ENCODE data around the gene PLPP3. TPM values are rescaled to one million over a fixed set of nuclear protein-coding genes. Genes with fewer than 3 reads are reported as not detected.
"Not testable (repeated sequence)": the region's sequence is repeated elsewhere in the genome, so short reads cannot be mapped to it uniquely, and the experiment has no call there.

PLPP3 gene
- total RNA-seq, 4 donors from 2014 or later = 138 to 244 (median 181) TPM

GRCh38 chr1:56617141-56617540 lies 37.8 kb upstream of the PLPP3 start:
- TF ChIP-seq, protein P1, sequence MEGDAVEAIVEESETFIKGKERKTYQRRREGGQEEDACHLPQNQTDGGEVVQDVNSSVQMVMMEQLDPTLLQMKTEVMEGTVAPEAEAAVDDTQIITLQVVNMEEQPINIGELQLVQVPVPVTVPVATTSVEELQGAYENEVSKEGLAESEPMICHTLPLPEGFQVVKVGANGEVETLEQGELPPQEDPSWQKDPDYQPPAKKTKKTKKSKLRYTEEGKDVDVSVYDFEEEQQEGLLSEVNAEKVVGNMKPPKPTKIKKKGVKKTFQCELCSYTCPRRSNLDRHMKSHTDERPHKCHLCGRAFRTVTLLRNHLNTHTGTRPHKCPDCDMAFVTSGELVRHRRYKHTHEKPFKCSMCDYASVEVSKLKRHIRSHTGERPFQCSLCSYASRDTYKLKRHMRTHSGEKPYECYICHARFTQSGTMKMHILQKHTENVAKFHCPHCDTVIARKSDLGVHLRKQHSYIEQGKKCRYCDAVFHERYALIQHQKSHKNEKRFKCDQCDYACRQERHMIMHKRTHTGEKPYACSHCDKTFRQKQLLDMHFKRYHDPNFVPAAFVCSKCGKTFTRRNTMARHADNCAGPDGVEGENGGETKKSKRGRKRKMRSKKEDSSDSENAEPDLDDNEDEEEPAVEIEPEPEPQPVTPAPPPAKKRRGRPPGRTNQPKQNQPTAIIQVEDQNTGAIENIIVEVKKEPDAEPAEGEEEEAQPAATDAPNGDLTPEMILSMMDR (IDR thresholded peaks at IDR 0.05) = no peak
- no peak for TF ChIP-seq POLR2AphosphoS5 (IDR thresholded peaks at IDR 0.05)
- TF ChIP-seq EP300 (IDR thresholded peaks at IDR 0.05) = no peak
- no peak for DNase-seq (ENCODE audit: extremely low spot score)
- Histone ChIP-seq H3K4me1 (no peaks in the 10 kb centered on the region), H3K9me3 (peaks cover 0 to 6% (median 2%) of the 10 kb centered on the region in 4 donors), H3K27ac (replicated peaks in 1 of 4) (no peak overlapping the region), H3K36me3 (no peaks in the 10 kb centered on the region), H3K27me3 (no peaks in the 10 kb centered on the region), H3K4me3 (no peak overlapping the region)
- WGBS = 91% methylated on average over 2 of the region's 2 CpGs
- intact Hi-C loops (cut with DNase I) = no loop called here

DNA sequence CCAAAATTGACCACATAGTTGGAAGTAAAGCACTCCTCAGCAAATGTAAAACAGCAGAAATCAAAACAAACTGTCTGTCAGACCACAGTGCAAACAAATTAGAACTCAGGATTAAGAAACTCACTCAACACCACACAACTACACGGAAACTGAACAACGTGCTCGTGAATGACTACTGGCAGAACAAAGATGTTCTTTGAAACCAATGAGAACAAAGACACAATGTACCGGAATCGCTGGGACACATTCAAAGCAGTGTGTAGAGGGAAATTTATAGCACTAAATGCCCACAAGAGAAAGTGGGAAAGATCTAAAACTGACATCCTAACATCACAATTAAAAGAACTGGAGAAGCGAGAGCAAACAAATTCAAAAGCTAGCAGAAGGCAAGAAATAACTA lies 31.4 kb upstream of the PLPP3 start:
- 89% methylated on average over 6 of the region's 6 CpGs for WGBS
- not testable (repeated sequence) for H3K4me3 ChIP-seq; DNase-seq (ENCODE audit: extremely low spot score)

GRCh38 chr1:56610097-56610496 lies 30.7 kb upstream of the PLPP3 start:
- H3K27me3 ChIP-seq; H3K4me3 ChIP-seq; H3K36me3 ChIP-seq; H3K27ac ChIP-seq (replicated peaks in 1 of 4); intact Hi-C loops (cut with DNase I); H3K4me1 ChIP-seq; DNase-seq (ENCODE audit: extremely low spot score): not testable (repeated sequence)
- WGBS = 84% methylated on average over 2 of the region's 2 CpGs
- peaks cover 0 to 14% (median 5%) of the 10 kb centered on the region in 4 donors for H3K9me3 ChIP-seq

More for the DNA sequence above, 31.4 kb upstream of the PLPP3 start:
- H3K36me3 ChIP-seq; intact Hi-C loops (cut with DNase I); H3K27ac ChIP-seq (replicated peaks in 1 of 4); H3K27me3 ChIP-seq; H3K4me1 ChIP-seq: not testable (repeated sequence)
- H3K9me3 ChIP-seq = peaks cover 0 to 14% (median 5%) of the 10 kb centered on the region in 4 donors

DNA sequence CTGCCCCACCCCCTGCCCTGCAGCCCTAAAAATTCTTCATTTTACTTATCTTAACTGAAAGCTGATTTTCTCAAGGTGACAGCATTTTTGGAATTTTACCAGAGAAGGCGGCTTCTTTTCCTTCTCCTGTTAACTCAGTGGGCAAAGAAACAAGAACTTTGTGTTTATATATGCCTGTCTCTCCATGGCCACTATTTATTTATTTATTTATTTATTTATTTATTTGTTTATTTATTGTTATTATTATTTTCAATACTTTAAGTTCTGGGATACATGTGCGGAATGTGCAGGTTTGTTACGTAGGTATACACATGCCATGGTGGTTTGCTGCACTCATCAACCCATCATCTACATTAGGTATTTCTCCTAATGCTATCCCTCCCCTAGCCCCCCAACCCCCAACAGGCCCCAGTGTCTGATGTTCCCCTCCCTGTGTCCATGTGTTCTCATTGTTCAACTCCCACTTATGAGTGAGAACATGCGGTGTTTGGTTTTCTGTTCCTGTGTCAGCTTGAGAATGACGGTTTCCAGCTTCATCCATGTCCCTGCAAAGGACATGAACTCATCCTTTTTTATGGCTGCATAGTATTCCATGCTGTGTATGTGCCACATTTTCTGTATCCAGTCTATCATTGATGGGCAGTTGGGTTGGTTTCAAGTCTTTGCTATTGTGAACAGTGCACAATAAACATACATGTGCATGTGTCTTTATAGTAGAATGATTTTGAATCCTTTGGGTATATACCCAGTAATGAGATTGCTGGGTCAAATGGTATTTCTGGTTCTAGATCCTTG lies 16.2 kb upstream of the PLPP3 start:
- H3K36me3 ChIP-seq; H3K27me3 ChIP-seq; H3K4me3 ChIP-seq; H3K9me3 ChIP-seq; intact Hi-C loops (cut with DNase I); H3K4me1 ChIP-seq; DNase-seq (ENCODE audit: extremely low spot score); H3K27ac ChIP-seq (replicated peaks in 1 of 4): not testable (repeated sequence)
- WGBS = 97% methylated on average over 5 of the region's 5 CpGs

DNA sequence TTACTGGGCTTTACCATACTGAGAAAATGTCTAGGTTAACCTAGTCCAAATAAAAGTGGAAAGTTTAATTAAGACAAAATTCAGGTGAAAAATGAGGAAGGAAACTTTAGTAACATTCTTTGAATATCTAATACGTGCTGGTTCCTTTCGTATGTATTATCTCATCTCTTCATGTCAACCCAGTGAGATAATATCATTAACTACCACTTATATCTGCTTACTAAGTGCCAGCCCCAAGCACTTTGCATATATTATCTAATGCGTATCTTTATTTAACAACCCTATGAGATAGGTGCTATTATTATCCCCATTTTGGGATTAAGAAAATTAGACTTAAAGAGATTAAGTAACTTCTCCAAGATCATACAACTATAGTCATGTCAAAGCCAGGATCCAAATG lies 12.5 kb upstream of the PLPP3 start:
- Histone ChIP-seq H3K36me3 (no peaks in the 10 kb centered on the region), H3K4me3 (no peak overlapping the region), H3K27me3 (no peaks in the 10 kb centered on the region), H3K9me3 (peaks cover 0 to 4% (median 0%) of the 10 kb centered on the region in 4 donors), H3K27ac (replicated peaks in 1 of 4) (no peak overlapping the region), H3K4me1 (no peaks in the 10 kb centered on the region)
- TF ChIP-seq POLR2AphosphoS5 (IDR thresholded peaks at IDR 0.05) = no peak
- TF ChIP-seq, protein P1 (IDR thresholded peaks at IDR 0.05) = no peak
- TF ChIP-seq EP300 (IDR thresholded peaks at IDR 0.05) = no peak
- TF ChIP-seq POLR2A (IDR thresholded peaks at IDR 0.05; ENCODE audit: low read depth) = no peak
- DNase-seq (ENCODE audit: extremely low spot score) = no peak
- intact Hi-C loops (cut with DNase I) = no loop called here
- WGBS = 76% methylated on average over 3 of the region's 3 CpGs

- intact Hi-C loops (cut with DNase I) = no loop called here
- TF ChIP-seq, protein P1 (IDR thresholded peaks at IDR 0.05) = no peak
- TF ChIP-seq POLR2A (IDR thresholded peaks at IDR 0.05; ENCODE audit: low read depth) (no peak), POLR2AphosphoS5 (IDR thresholded peaks at IDR 0.05) (no peak), EP300 (IDR thresholded peaks at IDR 0.05) (no peak)
- no peak for DNase-seq (ENCODE audit: extremely low spot score)
- 84% methylated on average over 3 of the region's 3 CpGs for WGBS
- no peak overlapping the region for H3K4me3 ChIP-seq
- H3K27me3 ChIP-seq = no peaks in the 10 kb centered on the region
- H3K36me3 ChIP-seq = no peaks in the 10 kb centered on the region
- H3K27ac ChIP-seq (replicated peaks in 1 of 4) = no peak overlapping the region
- H3K4me1 ChIP-seq = no peaks in the 10 kb centered on the region
- peaks cover 0 to 4% (median 0%) of the 10 kb centered on the region in 4 donors for H3K9me3 ChIP-seq
Measured at GRCh38 chr1:56590520-56591011, 11.2 kb upstream of the PLPP3 start.
